Naive B cell (primary cell): ENCODE data around the gene NR5A1. TPM values are rescaled to one million over a fixed set of nuclear protein-coding genes. Genes with fewer than 3 reads are reported as not detected.

Experiments used
- ATAC-seq, 2 donors: fragments of 150-1000 bp; cut with Tn5 transposase; 2 replicates each; pipeline ENCODE4 v1.10.0; 2021; ENCODE audit warnings: low read depth in 2 of 2, mild to moderate bottlenecking in 2 of 2, moderate library complexity in 2 of 2
- DNase-seq: peaks from one replicate; pipeline ENCODE4 v3.0.0; 2022
- H3K27ac Mint-ChIP-seq, 6 donors: one replicate each; pipeline ENCODE4 v1.8.0; 2020 to 2022; ENCODE audit warnings: mild to moderate bottlenecking in 6 of 6, mixed read lengths in 6 of 6, moderate library complexity in 5 of 6, inconsistent platforms in 2 of 6
- H3K27me3 Mint-ChIP-seq, 3 donors: one replicate each; pipeline ENCODE4 v1.8.0; 2021 to 2022; ENCODE audit warnings: mixed read lengths in 3 of 3, mild to moderate bottlenecking in 1 of 3
- H3K36me3 Mint-ChIP-seq, 2 donors: one replicate each; pipeline ENCODE4 v1.8.0; 2020 to 2022; ENCODE audit warnings: mixed read lengths in 2 of 2, inconsistent platforms in 1 of 2, mild to moderate bottlenecking in 1 of 2
- H3K4me1 Mint-ChIP-seq, 3 donors: one replicate each; pipeline ENCODE4 v1.8.0; 2020 to 2022; ENCODE audit warnings: mixed read lengths in 3 of 3, inconsistent platforms in 1 of 3, mild to moderate bottlenecking in 1 of 3, moderate library complexity in 1 of 3
- H3K4me3 Mint-ChIP-seq, 8 donors: one replicate each; pipeline ENCODE4 v1.8.0; 2020 to 2022; ENCODE audit warnings: mild to moderate bottlenecking in 8 of 8, mixed read lengths in 8 of 8, moderate library complexity in 8 of 8, inconsistent platforms in 2 of 8
- H3K9me3 Mint-ChIP-seq, 7 donors: one replicate each; pipeline ENCODE4 v1.8.0; 2020 to 2022; ENCODE audit warnings: mixed read lengths in 7 of 7, mild to moderate bottlenecking in 5 of 7, inconsistent platforms in 2 of 7, moderate library complexity in 1 of 7
- polyA plus RNA-seq, 6 donors: library from polyadenylated mRNA; unstranded; fragments of 300-500 nt; fragmentation: Illumina TruSeq; gene quantifications; one replicate each; pipeline ENCODE4 v1.2.3, GENCODE V29; 2021; ENCODE audit warnings: low read depth in 6 of 6

NR5A1 gene
- polyA plus RNA-seq, 6 donors from 2014 or later = not detected

- Mint-ChIP-seq H3K9me3 (peaks cover 0 to 7% (median 2%) of the 10 kb centered on the region in 7 donors), H3K36me3 (no peaks in the 10 kb centered on the region), H3K4me3 (no peak overlapping the region), H3K4me1 (peaks cover 0 to 4% (median 0%) of the 10 kb centered on the region in 3 donors), H3K27me3 (peaks cover 14 to 57% (median 34%) of the 10 kb centered on the region in 3 donors), H3K27ac (peak overlapping the region in 1 of 6 donors; percentile 42)
- ATAC-seq (no peak), DNase-seq (no peak)
These were observed 27.1 kb downstream of the NR5A1 start for GRCh38 chr9:124479947-124480620.

- H3K4me3 Mint-ChIP-seq = no peak overlapping the region
These were observed 27.8 kb downstream of the NR5A1 start for GRCh38 chr9:124479371-124479770.

GRCh38 chr9:124478354-124478753 lies 28.8 kb downstream of the NR5A1 start:
- Mint-ChIP-seq H3K4me3 (peak overlapping the region in 1 of 8 donors; percentile 39), H3K27ac (peak overlapping the region in 1 of 6 donors; percentile 15)
- ATAC-seq = no peak

More at GRCh38 chr9:124479371-124479770, 27.8 kb downstream of the NR5A1 start:
- Mint-ChIP-seq H3K27ac (no peak overlapping the region), H3K4me1 (peaks cover 0 to 4% (median 0%) of the 10 kb centered on the region in 3 donors), H3K27me3 (peaks cover 14 to 63% (median 40%) of the 10 kb centered on the region in 3 donors), H3K9me3 (peaks cover 0 to 7% (median 2%) of the 10 kb centered on the region in 7 donors), H3K36me3 (no peaks in the 10 kb centered on the region)
- ATAC-seq = no peak
- no peak for DNase-seq

GRCh38 chr9:124477648-124478285 lies 29.4 kb downstream of the NR5A1 start:
- H3K27ac Mint-ChIP-seq = no peak overlapping the region
- DNase-seq (no peak), ATAC-seq (no peak)
- H3K4me3 Mint-ChIP-seq = peak overlapping the region in 1 of 8 donors; percentile 39
- H3K4me1 Mint-ChIP-seq = peaks cover 0 to 4% (median 0%) of the 10 kb centered on the region in 3 donors
- peaks cover 6 to 64% (median 50%) of the 10 kb centered on the region in 3 donors for H3K27me3 Mint-ChIP-seq
- H3K9me3 Mint-ChIP-seq = no peaks in the 10 kb centered on the region
- no peaks in the 10 kb centered on the region for H3K36me3 Mint-ChIP-seq

More at GRCh38 chr9:124478354-124478753, 28.8 kb downstream of the NR5A1 start:
- Mint-ChIP-seq H3K36me3 (no peaks in the 10 kb centered on the region), H3K4me1 (peaks cover 0 to 4% (median 0%) of the 10 kb centered on the region in 3 donors), H3K27me3 (peaks cover 10 to 63% (median 44%) of the 10 kb centered on the region in 3 donors), H3K9me3 (peaks cover 0 to 4% (median 2%) of the 10 kb centered on the region in 7 donors)
- no peak for DNase-seq

- no peak overlapping the region for H3K27ac Mint-ChIP-seq
- H3K4me3 Mint-ChIP-seq = no peak overlapping the region
- H3K27me3 Mint-ChIP-seq = peaks cover 6 to 66% (median 56%) of the 10 kb centered on the region in 3 donors
- no peaks in the 10 kb centered on the region for H3K9me3 Mint-ChIP-seq
- H3K4me1 Mint-ChIP-seq = peaks cover 0 to 4% (median 0%) of the 10 kb centered on the region in 3 donors
- H3K36me3 Mint-ChIP-seq = no peaks in the 10 kb centered on the region
- no peak for ATAC-seq
- DNase-seq = no peak
These were observed 30.0 kb downstream of the NR5A1 start for GRCh38 chr9:124477211-124477647.

- Mint-ChIP-seq H3K27ac (no peak overlapping the region), H3K4me1 (peaks cover 0 to 4% (median 0%) of the 10 kb centered on the region in 3 donors), H3K36me3 (no peaks in the 10 kb centered on the region), H3K27me3 (peaks cover 6 to 66% (median 57%) of the 10 kb centered on the region in 3 donors), H3K9me3 (no peaks in the 10 kb centered on the region), H3K4me3 (no peak overlapping the region)
- ATAC-seq (no peak), DNase-seq (no peak)
These were observed 31.1 kb downstream of the NR5A1 start for GRCh38 chr9:124475868-124476690.

GRCh38 chr9:124475158-124475867 lies 31.9 kb downstream of the NR5A1 start:
- Mint-ChIP-seq H3K36me3 (no peaks in the 10 kb centered on the region), H3K9me3 (no peaks in the 10 kb centered on the region), H3K27me3 (peaks cover 6 to 63% (median 55%) of the 10 kb centered on the region in 3 donors), H3K27ac (no peak overlapping the region), H3K4me1 (peaks cover 0 to 4% (median 0%) of the 10 kb centered on the region in 3 donors), H3K4me3 (peak overlapping the region in 1 of 8 donors; percentile 29)
- ATAC-seq (no peak), DNase-seq (no peak)

GRCh38 chr9:124474151-124474550 lies 33.0 kb downstream of the NR5A1 start:
- ATAC-seq (no peak), DNase-seq (no peak)
- Mint-ChIP-seq H3K4me1 (peaks cover 0 to 4% (median 0%) of the 10 kb centered on the region in 3 donors), H3K27me3 (peaks cover 0 to 52% (median 43%) of the 10 kb centered on the region in 3 donors), H3K4me3 (no peak overlapping the region), H3K27ac (no peak overlapping the region), H3K36me3 (no peaks in the 10 kb centered on the region), H3K9me3 (no peaks in the 10 kb centered on the region)

GRCh38 chr9:124473310-124473709 lies 33.9 kb downstream of the NR5A1 start:
- no peaks in the 10 kb centered on the region for H3K36me3 Mint-ChIP-seq
- DNase-seq = no peak
- H3K4me1 Mint-ChIP-seq = peaks cover 5 to 8% (median 5%) of the 10 kb centered on the region in 3 donors
- no peak overlapping the region for H3K4me3 Mint-ChIP-seq
- H3K27me3 Mint-ChIP-seq = peaks cover 5 to 43% (median 43%) of the 10 kb centered on the region in 3 donors
- H3K9me3 Mint-ChIP-seq = no peaks in the 10 kb centered on the region
- no peak overlapping the region for H3K27ac Mint-ChIP-seq
- no peak for ATAC-seq

- H3K4me3 Mint-ChIP-seq = no peak overlapping the region
These were observed 34.4 kb downstream of the NR5A1 start for GRCh38 chr9:124472770-124473169.

GRCh38 chr9:124471761-124472160 lies 35.4 kb downstream of the NR5A1 start:
- H3K27me3 Mint-ChIP-seq = peaks cover 5 to 41% (median 35%) of the 10 kb centered on the region in 3 donors
- H3K9me3 Mint-ChIP-seq = no peaks in the 10 kb centered on the region
- H3K4me1 Mint-ChIP-seq = peaks cover 5 to 6% (median 6%) of the 10 kb centered on the region in 3 donors
- H3K36me3 Mint-ChIP-seq = no peaks in the 10 kb centered on the region
- ATAC-seq = no peak
- H3K27ac Mint-ChIP-seq = no peak overlapping the region
- no peak for DNase-seq
- no peak overlapping the region for H3K4me3 Mint-ChIP-seq

More at GRCh38 chr9:124472770-124473169, 34.4 kb downstream of the NR5A1 start:
- Mint-ChIP-seq H3K27ac (peak overlapping the region in 2 of 6 donors; percentile 36 to 80), H3K4me1 (peaks cover 5 to 6% (median 6%) of the 10 kb centered on the region in 3 donors), H3K9me3 (no peaks in the 10 kb centered on the region), H3K27me3 (peaks cover 5 to 41% (median 39%) of the 10 kb centered on the region in 3 donors), H3K36me3 (no peaks in the 10 kb centered on the region)
- DNase-seq (no peak), ATAC-seq (no peak)

- DNase-seq = no peak
- no peaks in the 10 kb centered on the region for H3K36me3 Mint-ChIP-seq
- ATAC-seq = no peak
- peaks cover 5 to 41% (median 28%) of the 10 kb centered on the region in 3 donors for H3K27me3 Mint-ChIP-seq
- H3K9me3 Mint-ChIP-seq = no peaks in the 10 kb centered on the region
- no peak overlapping the region for H3K27ac Mint-ChIP-seq
- H3K4me3 Mint-ChIP-seq = no peak overlapping the region
- peaks cover 5 to 6% (median 6%) of the 10 kb centered on the region in 3 donors for H3K4me1 Mint-ChIP-seq
These were observed 36.5 kb downstream of the NR5A1 start for GRCh38 chr9:124470726-124471125.
